Dermis microvascular lymphatic vessel endothelial cell (primary cell): ENCODE measurements around the gene GASK1B. TPM values are rescaled to one million over a fixed set of nuclear protein-coding genes. Genes with fewer than 3 reads are reported as not detected.

ENCODE experiments used
- DNase-seq, 2 donors: peaks; one replicate each; pipeline versions ENCODE4 v3.0.0 to v3.0.0-alpha.2; 2010; ENCODE audit warnings: low read depth in 2 of 2
- total RNA-seq: library from RNA; depleted of rRNA; stranded (reverse); fragments of >200 nt; gene quantifications from 2 replicates; pipeline ENCODE4 v1.2.1, GENCODE V29; 2014

The GASK1B gene
- total RNA-seq: 44.8 and 57.9 TPM in 2 replicates

- peak; percentile 60 to 76 for DNase-seq
Measured at GRCh38 chr4:158172261-158173258, at the start of gene GASK1B. TSS of gene GASK1B (minus strand) at chr4:158173025. CDS start at chr4:158171375, 1,650 bp downstream.

DNA sequence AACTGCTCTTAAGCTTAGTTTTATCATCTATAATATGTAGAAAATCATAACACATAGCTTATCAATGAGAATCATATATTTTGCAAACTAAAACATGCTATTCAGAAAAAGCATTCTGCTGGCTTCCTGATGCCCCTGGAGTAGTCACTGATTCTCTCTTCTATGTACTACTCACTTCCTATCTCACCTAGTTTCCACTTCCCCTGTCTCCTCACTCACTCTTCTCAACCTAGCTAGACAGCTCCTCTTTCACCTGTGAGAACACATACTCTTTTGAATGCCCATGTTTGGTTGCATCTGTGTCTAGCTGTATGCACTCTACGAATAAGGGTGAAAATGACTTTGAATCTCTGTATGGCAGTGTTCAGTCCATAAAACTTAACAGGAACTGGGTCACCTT, 46.8 kb upstream of the GASK1B start:
- no peak for DNase-seq

- no peak for DNase-seq
Measured at GRCh38 chr4:158217763-158218162, 44.9 kb upstream of the GASK1B start.

DNA sequence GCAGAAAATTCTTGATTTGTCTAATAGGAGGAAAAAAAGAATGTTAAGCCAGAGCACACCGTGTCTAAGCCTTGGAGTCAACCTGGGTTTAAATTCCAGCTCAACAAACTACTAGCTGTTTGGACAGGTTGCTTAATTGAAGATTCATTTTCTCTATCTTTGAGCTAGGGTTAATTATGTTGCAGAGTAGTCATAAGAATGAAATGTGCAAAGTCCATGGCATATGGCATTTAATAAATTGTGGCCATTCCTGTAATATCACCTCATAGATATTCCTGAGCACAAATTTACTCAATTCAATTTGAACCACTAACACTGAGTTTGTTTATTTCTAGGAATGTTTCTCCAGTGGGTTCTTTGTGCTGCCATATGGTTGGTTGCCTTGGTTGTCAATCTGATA, 42.0 kb upstream of the GASK1B start:
- DNase-seq: no peak

DNA sequence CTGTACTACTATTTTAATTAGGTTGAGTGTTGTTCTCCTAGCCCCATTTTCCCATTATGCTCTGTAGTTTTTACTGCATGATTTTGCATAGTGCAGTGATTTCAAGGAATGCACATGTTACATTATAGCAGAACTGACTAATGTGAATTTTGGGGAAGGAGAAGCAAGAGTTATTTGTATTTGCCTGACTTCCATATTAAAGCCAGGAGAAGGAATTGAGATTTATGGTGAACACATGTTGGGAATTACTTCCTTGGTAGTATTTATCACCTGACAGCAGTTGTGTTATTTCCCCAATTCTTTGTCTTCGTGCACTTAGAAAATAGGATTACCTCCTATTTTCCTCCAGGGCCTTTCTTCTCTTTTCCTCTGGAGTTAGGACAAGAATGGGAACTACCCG, 40.6 kb upstream of the GASK1B start:
- no peak for DNase-seq

GRCh38 chr4:158211222-158211621, 38.4 kb upstream of the GASK1B start:
- peak in 1 of 2 donors; percentile 51 for DNase-seq

DNA sequence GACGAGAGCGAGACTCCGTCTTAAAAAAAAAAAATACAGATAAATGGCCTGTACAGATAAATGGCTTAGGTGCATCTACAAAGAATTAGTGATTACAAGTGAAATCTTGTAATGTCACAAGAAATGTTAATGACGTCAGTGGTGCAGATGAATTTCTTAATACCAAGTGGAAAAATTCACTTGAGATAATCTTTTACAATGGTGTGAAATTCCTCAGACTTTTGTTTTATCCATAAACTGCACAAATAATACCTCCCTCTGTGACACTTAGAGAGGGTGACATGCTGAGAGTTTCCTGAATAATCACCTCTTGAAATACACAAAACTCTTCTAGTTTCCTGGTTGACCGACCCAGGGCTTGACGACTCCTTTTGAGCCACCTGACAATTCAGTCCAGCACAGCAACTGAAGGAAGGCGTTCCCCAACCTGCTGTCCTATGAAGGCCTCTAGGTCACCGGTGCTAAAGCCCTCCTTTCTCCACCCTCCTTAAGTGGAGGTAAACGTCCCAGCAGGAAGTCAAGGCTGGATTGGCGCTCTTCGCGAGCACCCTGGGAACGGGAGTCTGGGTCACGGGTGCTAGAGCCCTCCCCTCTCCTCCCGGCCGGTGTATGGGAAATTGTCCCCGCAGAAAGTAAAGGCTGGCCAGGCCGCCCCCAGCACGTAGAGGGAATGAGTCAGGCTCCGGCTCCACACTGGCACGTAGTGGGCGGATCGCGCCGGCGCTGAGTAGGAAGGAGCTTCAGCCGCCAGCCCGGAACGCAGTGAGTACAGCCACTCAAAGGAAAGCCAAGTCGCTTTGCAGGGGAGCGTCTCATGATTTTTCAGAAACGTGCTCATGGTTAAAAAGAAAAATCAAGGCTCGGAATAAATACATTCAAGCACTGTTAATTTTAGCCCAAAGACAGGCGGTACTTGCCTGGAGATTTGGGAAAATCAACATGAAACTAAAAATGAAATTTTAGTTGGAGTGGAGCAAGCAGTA, 37.3 kb upstream of the GASK1B start, which contains the start of gene TMEM144:
Gene TMEM144 (plus strand): TSS at position 662 of the 983 bp plus-strand sequence. CDS start 2,182 bp downstream, outside the sequence.
- peak; percentile 44 to 92 for DNase-seq

GRCh38 chr4:158208963-158209640, 36.3 kb upstream of the GASK1B start:
- DNase-seq: no peak

- no peak for DNase-seq
Measured at GRCh38 chr4:158203929-158204328, 31.1 kb upstream of the GASK1B start.

- DNase-seq: no peak
Measured at GRCh38 chr4:158203436-158203835, 30.6 kb upstream of the GASK1B start.

GRCh38 chr4:158202481-158202880, 29.7 kb upstream of the GASK1B start:
- no peak for DNase-seq

DNA sequence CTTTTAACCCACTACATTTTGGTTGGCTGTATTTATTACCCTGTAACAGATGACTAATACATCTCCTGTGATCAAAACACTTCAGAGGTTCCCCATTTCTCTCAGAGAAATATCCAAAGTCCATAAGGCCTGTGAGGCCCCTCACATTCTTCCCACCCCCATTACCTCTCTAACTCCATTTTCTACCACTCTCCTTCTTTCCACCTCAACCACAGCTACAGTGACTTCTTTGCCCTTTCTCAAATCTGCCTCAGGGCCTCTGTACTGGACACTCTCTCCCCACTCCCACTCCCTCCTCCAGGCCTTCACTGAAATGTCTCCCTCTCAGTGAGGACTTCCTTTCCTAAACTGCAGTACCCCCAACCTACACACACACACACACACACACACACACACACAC, 29.1 kb upstream of the GASK1B start:
- DNase-seq: no peak

DNA sequence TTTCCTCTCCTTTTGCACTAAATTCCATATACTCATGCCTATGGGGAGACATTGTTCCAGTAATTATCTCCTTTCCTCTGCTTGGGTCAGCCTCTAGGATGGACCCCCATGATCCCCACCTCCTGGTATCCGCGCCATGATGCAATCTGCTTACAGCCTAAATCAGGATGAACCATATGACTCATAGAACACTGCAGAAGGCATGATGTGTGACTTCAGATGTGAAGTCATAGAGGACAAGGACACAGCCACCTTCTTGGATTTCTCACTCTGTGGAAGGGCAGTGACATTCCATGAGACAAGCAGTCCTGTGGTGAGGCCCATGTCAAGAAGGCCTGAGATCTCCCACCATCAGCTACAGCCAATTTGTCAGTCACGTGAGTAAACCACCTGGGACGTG, 28.5 kb upstream of the GASK1B start:
- DNase-seq: no peak

DNA sequence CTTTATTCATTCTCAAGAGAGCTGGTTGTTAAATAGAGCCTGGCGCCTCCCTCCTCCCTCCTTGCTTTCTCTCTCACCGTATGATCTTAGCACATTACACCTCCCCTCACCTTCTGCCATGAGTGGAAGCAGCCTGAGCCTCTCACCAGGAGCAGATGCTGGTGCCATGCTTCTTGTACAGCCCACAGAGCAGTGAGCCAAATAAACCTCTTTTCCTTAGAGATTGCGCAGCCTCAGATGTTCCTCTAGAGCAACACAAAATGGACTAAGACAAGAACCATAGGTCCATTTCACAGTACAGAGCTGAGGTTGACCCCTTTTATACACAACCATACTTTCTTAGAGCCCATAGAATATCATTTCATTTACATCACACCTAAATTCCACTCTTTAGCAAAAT, 27.4 kb upstream of the GASK1B start:
- no peak for DNase-seq

DNA sequence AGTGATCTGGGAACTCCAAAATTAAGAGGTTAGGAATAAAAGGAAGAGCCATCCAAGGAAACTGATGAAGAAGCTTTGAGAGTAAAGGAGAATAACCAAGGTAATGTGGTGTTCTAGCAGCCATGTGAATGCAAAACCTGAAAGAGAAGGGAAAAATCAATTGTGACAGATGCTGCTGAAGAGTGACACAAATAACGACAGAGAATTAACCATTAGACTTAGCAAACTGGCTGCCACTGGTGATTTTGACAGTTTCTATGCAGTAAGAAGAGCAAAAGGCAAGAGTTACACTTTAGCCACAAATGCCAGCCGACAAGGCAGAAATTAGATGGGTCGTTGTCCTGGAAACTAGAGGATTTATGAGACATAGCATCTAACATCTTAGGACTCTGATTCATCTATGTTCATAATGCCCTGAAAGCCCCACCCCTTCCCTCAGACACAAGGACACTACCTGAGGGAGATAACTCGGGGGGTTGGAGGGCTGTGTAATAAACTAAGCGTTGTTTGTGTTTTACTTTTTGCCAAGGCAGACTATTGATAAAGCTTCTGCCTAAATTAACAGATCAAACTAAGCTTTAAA, 24.5 kb upstream of the GASK1B start:
- no peak for DNase-seq

DNA sequence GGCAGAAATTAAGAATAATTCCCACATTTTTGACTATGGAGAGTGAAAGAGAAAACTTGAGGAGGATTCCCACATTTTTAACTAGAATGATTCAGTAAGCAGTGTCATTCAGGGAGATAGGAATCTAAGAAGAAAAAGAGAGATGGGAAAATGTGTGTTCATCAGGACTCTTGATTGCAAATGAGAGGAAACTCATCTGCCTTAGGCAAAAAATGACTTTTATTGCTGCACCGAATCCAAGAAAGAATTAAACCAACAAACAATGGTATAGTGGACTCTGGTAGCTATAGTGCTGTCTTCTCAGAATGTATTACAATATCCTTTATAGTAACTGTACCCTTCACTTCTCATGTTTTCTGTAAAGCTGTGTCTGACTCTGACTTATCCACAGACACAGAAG, 22.5 kb upstream of the GASK1B start:
- no peak for DNase-seq

GRCh38 chr4:158193171-158193749, 20.4 kb upstream of the GASK1B start:
- peak; percentile 34 to 45 for DNase-seq

DNA sequence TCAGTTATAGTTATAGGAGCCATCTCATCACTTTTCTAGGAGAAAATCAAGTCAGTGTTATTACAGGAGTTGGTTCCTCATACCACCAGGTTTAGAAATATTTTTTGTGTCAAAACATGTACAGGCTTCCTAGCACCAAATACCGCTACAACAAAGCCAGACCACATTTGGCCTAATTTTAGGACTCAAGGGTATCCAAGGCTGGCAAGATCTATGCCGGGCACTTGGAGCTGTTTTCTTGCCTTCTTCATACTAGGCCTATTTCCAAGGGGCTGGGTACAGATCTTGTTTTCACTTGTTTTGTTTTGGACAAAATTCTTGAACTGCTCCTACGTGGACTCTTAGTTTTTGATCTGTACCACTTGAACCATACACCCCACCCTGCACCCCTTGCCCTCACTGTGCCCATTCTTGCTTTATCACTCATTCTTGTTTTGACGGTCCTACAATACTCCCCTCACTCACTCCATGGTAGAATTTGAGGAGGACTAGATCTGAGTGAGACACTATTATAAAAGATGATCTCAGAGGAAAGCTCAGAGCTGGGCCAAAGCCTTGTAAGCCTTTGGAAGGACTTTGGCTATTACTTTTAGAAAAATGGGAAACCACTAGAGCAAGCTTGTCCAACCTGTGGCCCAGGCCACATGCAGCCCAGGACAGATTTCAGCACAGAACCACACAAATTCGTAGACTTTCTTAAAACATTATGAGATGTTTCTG, 19.8 kb upstream of the GASK1B start:
- no peak for DNase-seq

DNA sequence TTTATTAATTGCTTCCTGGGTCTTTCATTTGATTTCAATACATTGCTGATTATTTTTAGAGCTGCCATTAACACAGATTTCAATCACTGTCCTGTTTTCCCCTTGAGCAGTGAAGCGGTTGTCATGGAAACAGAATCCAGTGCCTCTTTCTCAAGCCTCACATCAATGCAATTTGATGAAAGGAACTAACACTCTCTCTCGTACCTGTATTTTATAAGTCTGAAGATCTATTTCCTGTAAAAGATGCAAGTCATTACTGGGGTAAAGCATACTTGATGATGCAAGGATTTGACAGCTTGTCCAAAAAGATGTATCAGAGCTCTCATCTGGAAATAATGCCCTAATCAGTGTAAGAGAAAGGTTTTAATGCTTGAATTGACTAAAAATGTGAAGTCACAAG, 17.9 kb upstream of the GASK1B start:
- no peak for DNase-seq

DNA sequence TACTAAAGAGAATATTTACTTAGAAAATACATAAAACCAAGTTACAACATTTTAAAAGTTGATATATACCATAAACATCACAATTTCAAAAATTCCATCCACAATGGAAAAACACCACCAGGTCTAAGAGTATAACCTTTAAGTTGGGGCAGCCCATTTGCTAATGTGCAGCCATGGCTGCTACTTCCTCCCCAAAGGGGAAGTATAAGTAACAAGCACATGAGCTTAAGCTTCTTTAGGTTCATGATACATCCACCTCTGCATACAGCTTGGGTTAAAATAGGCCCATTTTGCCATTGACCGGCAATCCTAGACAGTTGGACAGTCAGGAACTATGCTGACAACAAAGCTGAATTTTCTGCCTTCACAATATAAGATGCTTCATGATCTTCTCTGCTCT, 16.6 kb upstream of the GASK1B start:
- no peak for DNase-seq
